Keratinocyte (primary cell): Measurements from ENCODE around the gene SYT1. TPM values are rescaled to one million over a fixed set of nuclear protein-coding genes. Genes with fewer than 3 reads are reported as not detected.

Source experiments
- DNase-seq: peaks from one replicate; pipeline ENCODE4 v3.0.0-alpha.2; 2011; ENCODE audit warnings: low read depth, missing footprints, low spot score
- FAIRE-seq: peaks from 2 replicates; lab custom pipeline; 2011; peaks lifted over from hg19 to GRCh38; lab: Jason Lieb, UNC
- H2AFZ ChIP-seq: 2 replicates; pipeline ENCODE4 v1.6.0; 2012; ENCODE audit warnings: low read length, control low read depth, inconsistent platforms; ENCODE audit not compliant: control insufficient read depth
- H3K27ac ChIP-seq: 2 replicates; pipeline ENCODE4 v1.5.1; 2011; ENCODE audit warnings: low read length; ENCODE audit not compliant: control insufficient read depth, insufficient read depth
- H3K27me3 ChIP-seq: 3 replicates; pipeline ENCODE4 v1.6.0; 2011; ENCODE audit warnings: low read length; ENCODE audit not compliant: control insufficient read depth, insufficient read depth; ENCODE audit errors: extremely low read depth
- H3K36me3 ChIP-seq, 2 experiments: 2 replicates in 1 of 2; 3 replicates in 1 of 2; pipeline ENCODE4 v1.5.1; 2011; ENCODE audit warnings: low read length in 2 of 2, mild to moderate bottlenecking in 1 of 2; ENCODE audit not compliant: control insufficient read depth in 2 of 2, insufficient read depth in 2 of 2; ENCODE audit errors: extremely low read depth in 1 of 2
- H3K4me1 ChIP-seq: 3 replicates; pipeline ENCODE4 v1.5.1; 2011; ENCODE audit warnings: low read length; ENCODE audit not compliant: control insufficient read depth, insufficient read depth; ENCODE audit errors: extremely low read depth
- H3K4me2 ChIP-seq: 3 replicates; pipeline ENCODE4 v1.6.0; 2011; ENCODE audit warnings: low read depth, low read length; ENCODE audit not compliant: control insufficient read depth, insufficient read depth; ENCODE audit errors: extremely low read depth
- H3K4me3 ChIP-seq, 3 experiments: fragments of 200-600 bp in 1 of 3; sonication (generic) in 1 of 3; 2 replicates in 2 of 3; 3 replicates in 1 of 3; pipeline ENCODE4 v1.5.1; 2011 to 2016; ENCODE audit warnings: low read length in 3 of 3, mild to moderate bottlenecking in 3 of 3, control low read depth in 2 of 3, inconsistent platforms in 1 of 3, low read depth in 1 of 3, mixed read lengths in 1 of 3, mixed run types in 1 of 3, moderate library complexity in 1 of 3; ENCODE audit not compliant: control insufficient read depth in 2 of 3, insufficient read depth in 2 of 3; ENCODE audit errors: extremely low read depth in 1 of 3
- H3K79me2 ChIP-seq: 2 replicates; pipeline ENCODE4 v1.6.0; 2012; ENCODE audit warnings: low read length; ENCODE audit not compliant: control insufficient read depth, insufficient read depth
- H3K9ac ChIP-seq: 3 replicates; pipeline ENCODE4 v1.6.0; 2011; ENCODE audit warnings: low read length; ENCODE audit not compliant: control insufficient read depth, insufficient read depth; ENCODE audit errors: extremely low read depth
- H3K9me1 ChIP-seq: 3 replicates; pipeline ENCODE4 v1.6.0; 2011; ENCODE audit warnings: low read length; ENCODE audit not compliant: control insufficient read depth, insufficient read depth; ENCODE audit errors: extremely low read depth
- H3K9me3 ChIP-seq: 2 replicates; pipeline ENCODE4 v1.5.1; 2012; ENCODE audit warnings: low read depth, low read length; ENCODE audit not compliant: control insufficient read depth
- H4K20me1 ChIP-seq: 3 replicates; pipeline ENCODE4 v1.6.0; 2011; ENCODE audit warnings: low read length; ENCODE audit not compliant: control insufficient read depth, insufficient read depth; ENCODE audit errors: extremely low read depth
- EZH2 ChIP-seq: IDR thresholded peaks from one replicate; pipeline ENCODE4 v1.6.1; 2012; ENCODE audit warnings: inconsistent platforms, mild to moderate bottlenecking, low read length, moderate library complexity
- dilution Hi-C: fragments of 300-500 bp; cut with MboI; formaldehyde crosslinking; loops from one replicate; pipeline ENCODE4 v1.7.0; 2020; ENCODE audit warnings: low sequenced_read_pairs; ENCODE audit not compliant: extremely low pct_ligation_motif_present
- polyA plus RNA-seq, 5 experiments: library from polyadenylated mRNA; depleted of rRNA in 3 of 5; stranded (reverse) in 3 of 5; stranded (forward) in 1 of 5; unstranded in 1 of 5; fragments of >200 nt; gene quantifications; 1 replicate in 1 of 5; 2 replicates in 3 of 5; 3 replicates in 1 of 5; pipeline versions ENCODE4 v1.2.1 to v1.2.3, GENCODE V29; 2011 to 2012; ENCODE audit warnings: missing spikeins in 2 of 5, low read depth in 1 of 5, low replicate concordance in 1 of 5
- TF ChIP-seq, protein P1 (sequence below), 3 experiments: IDR thresholded peaks in 1 of 3; conservative IDR thresholded peaks in 1 of 3; optimal IDR thresholded peaks in 1 of 3; 2 replicates in 2 of 3; 3 replicates in 1 of 3; pipeline versions ENCODE3 to v1.5.1; 2011; ENCODE audit warnings: low read length in 3 of 3, mild to moderate bottlenecking in 3 of 3, moderate library complexity in 2 of 3, control low read depth in 1 of 3, inconsistent platforms in 1 of 3; ENCODE audit not compliant: insufficient read depth in 2 of 3; ENCODE audit errors: extremely low read depth in 1 of 3

SYT1 gene
- polyA plus RNA-seq, 1 donor (not counting 4 experiments of a cell fraction or from before 2014, with no cell fraction given) = 6.1 TPM

DNA sequence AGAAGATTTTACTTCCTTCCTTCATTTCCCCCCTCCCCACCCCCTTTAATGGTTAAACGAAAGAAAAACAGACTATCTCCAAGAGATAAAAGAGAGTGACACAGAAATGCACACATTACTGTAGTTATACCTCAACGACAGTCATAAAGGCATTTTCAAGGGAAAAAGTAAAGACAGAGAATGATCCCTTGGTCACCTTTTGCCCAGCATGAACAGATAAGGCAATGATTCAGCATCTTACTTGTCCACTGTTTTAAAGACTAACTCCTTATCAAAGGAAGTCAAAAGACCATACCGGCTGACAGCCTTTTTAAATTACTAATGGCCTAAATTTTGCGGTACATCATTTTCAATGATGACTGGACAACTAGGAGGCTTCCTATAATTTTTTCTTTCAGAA, 499.6 kb downstream of the SYT1 start:
- TF ChIP-seq, protein P1, sequence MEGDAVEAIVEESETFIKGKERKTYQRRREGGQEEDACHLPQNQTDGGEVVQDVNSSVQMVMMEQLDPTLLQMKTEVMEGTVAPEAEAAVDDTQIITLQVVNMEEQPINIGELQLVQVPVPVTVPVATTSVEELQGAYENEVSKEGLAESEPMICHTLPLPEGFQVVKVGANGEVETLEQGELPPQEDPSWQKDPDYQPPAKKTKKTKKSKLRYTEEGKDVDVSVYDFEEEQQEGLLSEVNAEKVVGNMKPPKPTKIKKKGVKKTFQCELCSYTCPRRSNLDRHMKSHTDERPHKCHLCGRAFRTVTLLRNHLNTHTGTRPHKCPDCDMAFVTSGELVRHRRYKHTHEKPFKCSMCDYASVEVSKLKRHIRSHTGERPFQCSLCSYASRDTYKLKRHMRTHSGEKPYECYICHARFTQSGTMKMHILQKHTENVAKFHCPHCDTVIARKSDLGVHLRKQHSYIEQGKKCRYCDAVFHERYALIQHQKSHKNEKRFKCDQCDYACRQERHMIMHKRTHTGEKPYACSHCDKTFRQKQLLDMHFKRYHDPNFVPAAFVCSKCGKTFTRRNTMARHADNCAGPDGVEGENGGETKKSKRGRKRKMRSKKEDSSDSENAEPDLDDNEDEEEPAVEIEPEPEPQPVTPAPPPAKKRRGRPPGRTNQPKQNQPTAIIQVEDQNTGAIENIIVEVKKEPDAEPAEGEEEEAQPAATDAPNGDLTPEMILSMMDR (optimal IDR thresholded peaks at IDR 0.05 in 1 of 3, IDR thresholded peaks at IDR 0.05 in 1 of 3, conservative IDR thresholded peaks at IDR 0.05 in 1 of 3; ENCODE audit: extremely low read depth in 1 of 3, insufficient read depth in 2 of 3, low read length in 3 of 3) = no peak
- no peak for TF ChIP-seq EZH2
- no peaks in the 10 kb centered on the region for H3K36me3 ChIP-seq
- H3K27me3 ChIP-seq = no peaks in the 10 kb centered on the region
- no peak overlapping the region for H3K4me3 ChIP-seq
- H3K9me3 ChIP-seq = no peaks in the 10 kb centered on the region
- H3K9ac ChIP-seq = no peak overlapping the region
- FAIRE-seq (no peak), DNase-seq (no peak)
- peaks cover under 1% of the 10 kb centered on the region for H3K9me1 ChIP-seq
- no peaks in the 10 kb centered on the region for H4K20me1 ChIP-seq
- no peak overlapping the region for H2AFZ ChIP-seq
- no peaks in the 10 kb centered on the region for H3K79me2 ChIP-seq
- H3K4me1 ChIP-seq = peaks cover 13% of the 10 kb centered on the region
- H3K4me2 ChIP-seq = no peak overlapping the region
- dilution Hi-C loops = no loop called here
- H3K27ac ChIP-seq = no peak overlapping the region

DNA sequence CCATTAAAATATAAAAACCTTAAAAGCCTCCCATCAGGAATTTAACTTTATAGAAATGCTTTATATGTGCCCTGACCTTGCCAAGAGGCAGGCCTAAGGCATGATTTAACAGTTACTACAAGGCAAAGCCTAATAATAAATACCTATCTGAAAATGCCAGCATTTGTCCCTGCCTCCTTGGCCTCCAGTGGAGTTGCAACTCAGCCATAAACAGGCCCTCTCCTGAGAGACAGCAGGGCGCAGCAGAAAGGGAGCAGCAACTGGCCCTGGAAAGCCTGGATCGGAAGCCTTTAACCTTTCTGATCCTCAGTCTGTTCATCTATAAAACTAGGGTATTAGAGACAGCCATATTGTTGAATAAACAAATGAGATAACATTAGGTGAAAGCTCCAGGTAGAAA, 501.8 kb downstream of the SYT1 start:
- H3K9me3 ChIP-seq = no peaks in the 10 kb centered on the region
- H4K20me1 ChIP-seq = no peaks in the 10 kb centered on the region
- H2AFZ ChIP-seq = peak overlapping the region; percentile 27
- no peaks in the 10 kb centered on the region for H3K27me3 ChIP-seq
- DNase-seq (no peak), FAIRE-seq (no peak)
- peaks cover 13% of the 10 kb centered on the region for H3K4me1 ChIP-seq
- peak overlapping the region; percentile 11 for H3K4me2 ChIP-seq
- no peaks in the 10 kb centered on the region for H3K36me3 ChIP-seq
- no peaks in the 10 kb centered on the region for H3K9me1 ChIP-seq
- H3K4me3 ChIP-seq = no peak overlapping the region
- H3K27ac ChIP-seq = no peak overlapping the region
- H3K79me2 ChIP-seq = no peaks in the 10 kb centered on the region
- no peak for TF ChIP-seq EZH2
- TF ChIP-seq, protein P1 (optimal IDR thresholded peaks at IDR 0.05 in 1 of 3, IDR thresholded peaks at IDR 0.05 in 1 of 3, conservative IDR thresholded peaks at IDR 0.05 in 1 of 3; ENCODE audit: extremely low read depth in 1 of 3, insufficient read depth in 2 of 3, low read length in 3 of 3) = no peak
- dilution Hi-C loops = no loop called here
- no peak overlapping the region for H3K9ac ChIP-seq
